GM18861 (cell line): ENCODE data around the gene RUFY1.
"Not testable (repeated sequence)": the region's sequence is repeated elsewhere in the genome, so short reads cannot be mapped to it uniquely, and the experiment has no call there.

Experiments
- ATAC-seq: cut with Tn5 transposase; IDR thresholded peaks from one replicate; pipeline ENCODE4 v1.9.1; 2021; ENCODE audit not compliant: unreplicated experiment

The RUFY1 gene

DNA sequence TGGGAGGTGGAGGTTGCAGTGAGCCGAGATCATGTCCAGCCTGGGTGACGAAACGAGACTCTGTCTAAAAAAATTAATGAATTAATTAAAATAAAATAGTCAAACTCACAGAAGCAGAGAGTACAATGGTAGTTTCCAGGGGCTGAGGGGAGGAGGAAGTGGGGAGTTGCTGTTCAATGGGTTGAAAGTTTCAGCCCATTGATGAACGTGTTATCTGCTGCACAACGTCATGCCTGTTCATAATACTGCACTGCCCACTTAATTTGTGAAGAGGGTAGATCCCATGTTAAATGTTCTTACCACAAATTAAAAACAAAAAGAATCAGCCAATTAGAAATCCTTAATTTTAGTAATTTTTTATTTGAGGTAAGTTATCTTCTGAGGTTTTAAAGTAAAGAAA is 16.4 kb upstream of the RUFY1 start:
- peak; percentile 57 for ATAC-seq

DNA sequence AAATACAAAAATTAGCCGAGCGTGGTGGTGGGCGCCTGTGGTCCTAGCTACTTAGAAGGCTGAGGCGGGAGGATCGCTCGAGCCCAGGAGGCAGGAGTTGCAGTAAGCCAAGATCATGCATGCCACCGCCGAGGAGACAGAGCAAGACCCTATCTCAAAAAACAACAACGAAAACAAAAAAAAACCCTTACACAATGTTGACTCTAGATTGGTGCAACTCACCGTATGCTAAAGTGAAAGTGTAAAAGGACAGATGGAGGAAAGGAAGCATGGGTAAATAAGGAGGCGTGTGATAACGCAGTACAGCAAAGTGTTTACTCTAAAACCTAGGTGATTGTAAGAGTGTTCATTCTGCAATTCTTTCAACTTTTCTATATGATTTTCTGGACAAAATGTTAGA is 15.9 kb upstream of the RUFY1 start:
- no peak for ATAC-seq

DNA sequence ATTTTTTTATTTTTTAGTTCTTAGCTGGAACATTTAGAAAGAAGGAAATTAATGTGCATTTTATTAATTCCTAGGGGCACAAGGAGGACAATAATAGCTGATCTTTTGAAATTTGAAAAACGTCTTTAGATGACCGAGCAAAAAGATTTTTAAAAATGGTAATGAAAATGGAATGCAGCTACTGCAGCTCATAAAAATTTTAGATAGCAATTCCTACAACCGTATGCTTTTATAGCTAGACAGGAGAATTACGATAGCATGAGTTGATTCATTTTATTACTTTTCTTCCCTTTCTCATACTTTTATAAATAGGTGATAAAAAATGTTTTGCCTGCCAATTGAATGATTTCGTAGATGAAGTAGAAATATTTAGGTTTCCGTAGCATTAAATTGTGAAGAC is 13.7 kb upstream of the RUFY1 start:
- ATAC-seq, result no peak

DNA sequence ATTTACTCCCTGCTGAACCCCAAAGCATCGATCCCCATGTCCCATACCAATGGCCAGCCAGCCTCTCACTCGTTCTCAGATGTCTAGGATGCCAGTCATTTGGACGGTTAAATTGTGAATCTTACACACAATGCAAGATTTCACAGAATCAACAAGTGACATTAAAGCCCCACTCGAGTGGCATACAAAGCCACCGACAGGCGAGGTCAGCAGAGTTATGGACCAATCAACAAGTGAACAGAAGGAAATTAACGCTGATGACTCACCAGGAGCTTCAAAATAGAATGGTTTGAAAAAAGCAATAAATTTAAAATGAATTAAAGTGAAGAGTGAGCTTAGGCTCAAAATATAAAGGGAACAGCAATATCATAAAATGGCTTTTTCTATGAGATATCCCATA is 8.2 kb upstream of the RUFY1 start:
- ATAC-seq, result no peak

DNA sequence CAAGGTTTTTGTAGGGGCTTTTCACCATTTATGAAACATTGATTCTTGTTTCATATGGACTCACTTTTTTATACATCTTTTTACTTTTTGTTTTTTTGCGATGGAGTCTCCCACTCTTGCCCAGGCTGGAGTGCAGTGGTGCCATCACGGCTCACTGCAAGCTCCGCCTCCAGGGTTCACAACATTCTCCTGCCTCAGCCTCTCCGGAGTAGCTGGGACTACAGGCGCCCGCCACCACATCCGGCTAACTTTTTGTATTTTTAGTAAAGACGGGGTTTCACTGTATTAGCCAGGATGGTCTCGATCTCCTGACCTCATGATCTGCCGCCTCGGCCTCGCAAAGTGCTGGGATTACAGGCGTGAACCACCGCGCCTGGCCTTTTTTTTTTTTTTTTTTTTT is 7.1 kb upstream of the RUFY1 start:
- not testable (repeated sequence) for ATAC-seq

DNA sequence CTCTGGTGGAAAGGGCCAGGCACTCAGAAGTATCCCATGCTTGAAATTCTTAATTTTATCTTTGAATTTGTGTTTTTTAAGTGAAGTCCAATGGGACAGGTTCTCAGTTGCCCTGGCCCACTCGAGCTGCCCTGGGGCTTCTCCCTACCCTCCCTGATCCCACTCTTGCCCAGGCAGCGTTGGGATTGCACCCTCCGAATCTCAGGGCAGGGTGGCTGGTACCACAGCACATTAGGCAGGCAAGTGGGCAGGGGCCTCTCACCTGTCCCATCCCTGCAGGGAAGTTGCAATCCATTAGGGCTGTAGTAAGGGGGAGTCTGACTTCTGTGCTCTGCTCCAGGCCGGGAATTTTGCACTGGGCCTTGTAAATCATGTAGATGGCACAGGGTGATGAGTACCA is 2.7 kb downstream of the RUFY1 start:
- no peak for ATAC-seq

DNA sequence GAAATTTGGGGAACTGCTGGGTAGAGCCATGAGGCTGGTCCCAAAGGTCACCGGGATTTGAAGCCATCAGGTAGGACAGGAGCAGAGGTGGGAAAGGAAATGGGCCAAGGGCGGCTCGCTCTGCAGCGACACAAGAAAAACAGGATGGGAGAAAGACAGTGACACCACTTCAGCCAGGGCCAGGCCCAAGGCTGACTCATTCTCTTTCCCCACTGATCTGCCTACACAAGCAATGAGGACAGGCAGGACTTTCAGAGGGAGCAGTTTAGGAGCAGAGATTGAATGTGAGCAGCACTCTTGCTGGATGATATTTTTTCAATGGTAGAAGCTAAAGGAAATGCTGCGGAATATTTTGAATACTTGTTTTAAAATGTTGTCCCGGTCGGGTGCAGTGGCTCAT is 3.5 kb downstream of the RUFY1 start:
- ATAC-seq, result no peak

DNA sequence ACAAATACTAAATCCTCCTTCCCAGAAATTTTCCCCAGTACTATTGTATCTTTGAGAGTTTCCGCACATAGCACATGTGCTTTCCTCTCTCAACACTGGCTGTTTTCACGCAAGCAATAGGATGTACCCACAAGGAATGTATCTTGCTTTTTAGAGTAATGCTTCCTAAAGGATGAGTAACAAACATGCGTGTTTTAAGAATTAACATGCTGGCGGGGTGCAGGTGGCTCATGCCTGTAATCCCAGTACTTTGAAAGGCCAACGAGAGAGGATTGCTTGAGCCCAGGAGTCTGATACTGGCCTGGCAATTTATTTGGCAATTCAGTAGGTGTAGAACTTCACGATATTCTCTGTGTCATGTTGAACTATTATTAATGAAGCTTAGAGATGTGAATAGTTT is 4.6 kb downstream of the RUFY1 start:
- ATAC-seq, result no peak

DNA sequence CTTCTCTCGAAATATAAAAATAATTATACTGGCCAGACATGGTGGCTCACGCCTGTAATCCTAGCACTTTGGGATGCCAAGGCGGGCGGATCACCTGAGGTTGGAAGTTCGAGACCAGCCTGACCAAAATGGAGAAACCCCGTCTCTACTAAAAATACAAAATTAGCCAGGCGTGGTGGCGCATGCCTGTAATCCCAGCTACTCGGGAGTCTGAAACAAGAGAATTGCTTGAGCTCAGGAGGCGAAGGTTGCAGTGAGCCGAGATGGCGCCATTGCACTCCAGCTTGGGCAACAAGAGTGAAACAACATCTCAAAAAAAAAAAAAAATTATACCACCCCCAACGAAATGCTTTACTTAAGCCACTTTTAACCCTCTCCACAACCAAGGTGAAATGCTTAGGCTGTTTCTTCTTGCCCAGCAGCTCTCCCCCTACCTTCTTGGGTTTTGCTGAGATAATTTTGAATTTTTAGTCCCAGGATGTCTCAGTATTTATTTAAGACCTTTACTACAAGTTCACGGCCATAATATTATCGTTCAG is 8.0 kb downstream of the RUFY1 start:
- not testable (repeated sequence) for ATAC-seq

DNA sequence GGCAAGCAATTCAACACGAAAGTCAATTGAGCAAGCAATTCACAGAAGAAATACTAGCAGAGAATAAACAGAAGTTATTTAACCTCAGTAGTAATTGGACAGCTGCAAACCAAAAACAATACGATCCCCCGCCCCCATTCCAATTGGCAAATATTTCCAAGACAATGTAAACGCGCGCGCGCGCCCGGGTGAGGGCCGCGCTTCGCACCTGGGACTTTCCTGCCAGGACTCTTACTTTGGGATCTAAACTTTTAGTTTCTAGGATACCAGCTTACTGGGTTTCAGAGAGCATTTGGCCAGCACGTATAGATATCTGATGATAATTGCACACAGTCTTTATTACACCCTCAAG is 8.6 kb downstream of the RUFY1 start:
- no peak for ATAC-seq

DNA sequence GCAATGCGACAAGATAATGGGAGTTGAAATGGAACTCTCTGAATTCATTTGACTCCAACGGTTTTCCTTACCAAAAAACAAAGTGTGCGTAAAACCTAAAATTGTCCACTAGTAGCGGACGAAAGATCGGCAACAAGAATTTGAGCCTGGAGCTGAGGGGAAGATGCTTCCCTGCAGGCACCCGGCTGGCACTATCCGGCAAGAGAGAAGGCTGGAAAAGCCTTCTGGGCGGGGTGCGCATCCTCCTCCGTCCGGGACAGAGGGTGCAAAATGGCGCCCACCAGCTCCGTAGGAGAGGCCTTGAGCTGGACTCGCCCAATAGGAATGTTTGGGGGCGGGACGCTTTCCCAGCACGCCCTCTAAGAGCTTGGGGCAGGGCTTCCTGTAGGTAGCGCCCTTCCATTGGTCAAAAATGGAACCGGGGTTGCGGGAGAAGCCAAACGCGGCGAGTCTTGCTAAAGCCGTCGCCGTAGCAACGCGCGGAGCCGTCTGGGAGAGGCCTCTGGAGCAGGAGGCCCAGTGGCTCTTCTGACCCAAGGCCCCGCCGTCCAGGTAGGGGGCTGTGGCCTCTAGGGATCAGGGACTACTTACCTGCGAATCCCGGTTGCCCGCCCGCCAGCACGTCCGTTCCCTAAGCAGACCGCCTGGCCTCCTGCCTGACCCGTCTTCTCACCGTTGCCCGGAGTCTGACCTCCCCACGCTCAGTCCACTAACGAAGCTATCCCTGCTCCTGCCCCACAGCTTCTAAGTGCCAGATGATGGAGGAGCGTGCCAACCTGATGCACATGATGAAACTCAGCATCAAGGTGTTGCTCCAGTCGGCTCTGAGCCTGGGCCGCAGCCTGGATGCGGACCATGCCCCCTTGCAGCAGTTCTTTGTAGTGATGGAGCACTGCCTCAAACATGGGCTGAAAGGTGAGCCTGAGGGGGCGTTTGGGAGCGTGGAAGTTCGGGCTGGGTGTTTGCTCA is 9.2 kb downstream of the RUFY1 start:
- ATAC-seq, result peak; percentile 97

DNA sequence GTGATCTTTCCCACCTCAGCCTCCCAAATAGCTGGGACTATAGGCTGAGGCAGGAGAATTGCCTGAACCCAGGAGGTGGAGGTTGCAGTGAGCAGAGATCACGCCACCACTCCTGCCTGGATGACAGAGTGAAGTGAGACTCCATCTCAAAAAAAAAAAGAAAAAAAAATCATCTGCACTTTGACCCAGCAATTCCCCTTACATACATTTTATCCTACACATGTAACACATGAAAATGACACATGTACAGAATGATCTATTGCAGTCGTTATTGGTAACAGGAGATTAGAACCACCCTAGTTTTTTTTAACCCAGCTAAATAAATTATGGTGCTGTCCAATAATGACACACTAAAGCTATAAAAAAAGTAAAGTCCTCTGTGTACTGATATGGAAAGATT is 14.2 kb downstream of the RUFY1 start:
- no peak for ATAC-seq

DNA sequence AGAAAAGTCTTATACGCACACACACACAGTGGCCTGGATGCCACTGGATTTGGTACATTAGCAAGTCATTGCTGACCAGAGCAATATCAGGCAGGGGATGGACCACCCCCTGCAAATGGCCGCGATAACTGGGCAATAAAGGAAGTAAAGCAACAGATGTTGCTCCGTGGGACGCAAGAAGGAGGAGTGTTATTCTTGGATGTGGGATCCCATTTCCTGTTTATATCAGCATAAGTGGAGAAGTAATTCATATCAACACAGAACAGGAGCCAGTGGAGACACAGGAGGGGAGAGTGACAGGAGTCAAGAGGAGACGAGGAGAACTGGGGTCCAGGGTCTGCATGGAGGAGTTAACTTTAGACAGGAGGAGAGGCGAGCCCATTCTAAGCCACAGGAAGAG is 18.4 kb downstream of the RUFY1 start:
- ATAC-seq, result no peak

DNA sequence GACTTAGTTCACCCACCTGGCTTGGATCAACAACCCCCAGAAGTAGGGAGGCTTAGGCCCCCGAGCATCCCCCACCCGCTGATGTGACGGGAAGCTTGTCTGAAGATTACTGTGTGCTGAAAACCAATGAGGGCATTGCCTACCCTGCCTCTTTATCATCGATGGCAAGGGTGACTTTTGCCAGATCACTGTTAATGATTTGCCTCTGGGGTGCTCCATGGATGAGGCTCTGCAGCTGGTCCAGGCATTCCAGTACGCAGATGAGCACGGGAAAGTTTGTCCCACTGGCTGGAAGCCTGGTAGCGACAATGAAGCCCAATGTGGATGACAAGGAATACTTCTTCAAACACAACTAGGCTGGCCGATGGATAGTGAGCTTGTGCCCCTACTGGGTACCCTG is 22.0 kb downstream of the RUFY1 start:
- ATAC-seq, result no peak

DNA sequence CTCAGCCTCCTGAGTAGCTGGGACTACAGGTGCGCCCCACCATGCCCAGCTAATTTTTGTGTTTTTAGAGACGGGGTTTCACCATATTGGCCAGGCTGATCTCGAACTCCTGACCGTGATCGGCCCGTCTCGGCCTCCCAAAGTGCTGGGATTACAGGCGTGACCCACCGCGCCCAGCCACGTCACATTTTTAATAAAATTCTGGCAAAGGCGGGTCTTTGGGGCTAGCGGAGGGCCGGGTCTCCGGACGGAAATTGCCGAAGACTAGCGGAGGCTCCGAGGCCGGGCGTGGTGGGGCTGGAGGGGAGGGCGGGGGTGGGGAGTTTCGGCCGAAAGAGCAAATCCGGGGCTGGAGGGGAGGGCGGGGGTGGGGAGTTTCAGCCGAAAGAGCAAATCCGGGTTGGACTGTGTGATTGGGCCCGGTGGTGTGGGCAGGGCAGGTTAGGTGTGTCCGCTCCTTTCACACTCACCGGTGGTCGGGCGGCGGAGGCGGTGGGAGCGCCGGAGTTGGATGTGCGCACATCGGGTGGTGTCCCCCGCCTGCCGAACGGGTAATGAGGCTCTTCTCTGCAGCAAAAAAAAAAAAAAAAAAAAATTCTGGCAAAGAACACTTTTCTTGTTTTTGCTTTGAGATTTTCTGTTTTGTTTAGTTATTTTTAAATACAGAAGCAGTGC is 27.1 kb downstream of the RUFY1 start:
- no peak for ATAC-seq

DNA sequence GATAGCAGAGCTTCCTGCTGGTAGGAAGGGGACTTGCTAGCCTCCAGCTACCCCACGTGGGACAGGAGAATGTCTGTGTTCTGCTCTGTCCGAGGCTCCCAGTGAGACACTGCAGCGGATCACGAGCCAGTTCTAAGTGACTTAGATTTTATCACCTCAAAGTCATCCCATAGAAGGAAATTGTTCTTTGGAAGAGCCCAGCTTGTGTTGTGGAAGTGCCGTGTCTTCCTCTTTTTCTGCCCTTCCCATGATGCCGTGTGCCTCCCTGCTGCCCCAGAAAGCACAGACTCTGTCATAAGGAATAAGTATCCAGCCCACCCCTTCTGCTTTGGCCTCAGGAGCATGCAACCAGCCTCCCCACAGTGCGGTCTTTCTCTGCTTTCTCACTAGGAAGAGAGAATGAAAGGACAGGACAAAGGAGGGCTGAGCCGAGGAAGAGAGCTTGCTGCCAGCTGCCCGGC is 35.6 kb downstream of the RUFY1 start:
- no peak for ATAC-seq

DNA sequence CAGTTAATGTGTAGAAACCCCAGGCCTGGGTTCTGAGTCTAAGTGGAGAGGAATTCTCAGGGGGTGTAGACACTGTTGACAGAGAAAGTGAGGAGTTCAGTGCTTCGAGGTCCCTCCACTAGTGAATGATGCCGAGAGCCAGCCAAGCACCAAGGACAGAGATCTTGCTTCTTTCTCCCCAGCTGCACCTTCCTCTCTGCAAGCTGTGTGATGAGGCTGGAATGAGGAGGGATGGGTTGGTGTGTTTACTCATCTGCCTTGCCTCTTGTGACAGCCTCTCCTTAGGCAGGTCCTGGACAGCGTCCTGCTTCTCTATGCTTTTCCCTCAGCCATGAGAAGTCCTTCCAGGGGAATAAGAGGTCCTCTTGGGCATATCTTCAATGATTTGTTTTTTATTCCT is 37.8 kb downstream of the RUFY1 start:
- ATAC-seq, result no peak

DNA sequence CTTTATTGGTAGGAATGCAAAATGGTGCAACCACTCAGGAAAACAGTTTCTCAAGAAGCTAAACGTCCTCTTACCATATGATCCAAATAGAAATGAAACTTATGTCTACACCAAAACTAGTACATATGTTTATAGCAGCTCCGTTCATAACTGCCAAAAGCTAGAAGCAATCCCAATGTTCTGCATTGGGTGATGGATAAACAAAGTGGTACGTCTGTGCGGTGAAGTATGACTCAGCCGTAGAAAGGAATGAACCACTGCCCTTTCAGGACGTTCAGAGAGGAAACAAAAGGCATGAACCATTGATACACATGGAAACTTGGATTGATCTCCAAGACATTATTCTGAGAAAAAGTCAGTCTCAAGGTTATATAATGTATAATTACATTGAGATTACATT is 45.6 kb downstream of the RUFY1 start:
- no peak for ATAC-seq

DNA sequence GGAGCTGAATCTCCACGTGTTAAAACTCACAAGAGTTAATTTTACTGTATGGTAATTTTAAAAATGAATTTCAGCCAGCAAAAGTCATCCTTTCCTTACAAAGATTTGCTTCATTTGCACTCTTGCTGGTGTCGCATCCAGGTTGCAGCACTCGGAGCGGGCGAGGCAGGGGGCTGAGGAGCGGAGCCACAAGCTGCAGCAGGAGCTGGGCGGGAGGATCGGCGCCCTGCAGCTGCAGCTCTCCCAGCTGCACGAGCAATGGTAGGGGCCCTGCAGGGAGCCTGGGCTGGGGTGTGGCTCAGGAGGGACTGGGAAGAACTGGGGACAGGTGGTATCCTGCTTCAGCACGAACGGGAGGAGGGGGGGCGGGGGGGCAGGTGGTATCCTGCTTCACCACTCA is 46.1 kb downstream of the RUFY1 start:
- ATAC-seq, result no peak

DNA sequence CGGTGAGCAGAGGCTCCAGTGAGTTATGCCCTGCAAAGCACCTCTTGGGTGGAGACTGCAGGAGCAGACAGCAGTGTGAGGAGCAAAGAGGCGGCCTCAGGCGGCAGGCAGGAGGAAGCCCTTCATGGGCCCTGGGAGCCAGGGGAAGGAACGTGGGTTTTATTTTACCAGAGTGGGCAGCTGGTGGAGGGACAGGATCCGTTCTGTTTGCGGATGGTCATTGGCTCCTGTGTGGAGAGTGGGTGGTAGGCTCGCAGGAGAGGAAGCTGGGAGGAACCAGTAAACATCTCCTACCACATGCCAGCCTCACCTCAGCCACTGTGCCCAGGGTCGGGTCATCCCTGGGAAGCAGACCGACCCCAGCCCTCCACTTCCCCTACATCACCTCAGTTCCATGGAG is 48.7 kb downstream of the RUFY1 start:
- no peak for ATAC-seq

DNA sequence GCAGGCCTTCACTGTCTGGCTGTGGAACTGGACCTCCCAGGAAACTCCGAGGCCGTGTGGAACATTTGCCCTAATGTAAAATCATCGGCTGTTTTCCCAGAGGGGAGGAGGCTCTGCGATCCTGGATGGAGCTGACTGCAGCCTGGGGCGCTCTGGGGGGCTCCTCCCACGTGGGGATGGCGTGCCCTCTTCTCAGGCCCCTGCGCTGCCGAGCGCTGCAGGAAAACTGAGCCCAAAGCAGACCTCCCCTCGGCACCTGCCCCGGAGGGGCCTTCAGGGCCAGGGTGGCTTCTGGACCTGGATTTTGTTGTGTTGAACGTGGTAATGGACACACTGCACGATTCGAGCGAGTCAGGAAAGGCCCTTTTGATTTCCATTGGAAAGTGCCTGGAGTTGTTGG is 49.2 kb downstream of the RUFY1 start:
- no peak for ATAC-seq

DNA sequence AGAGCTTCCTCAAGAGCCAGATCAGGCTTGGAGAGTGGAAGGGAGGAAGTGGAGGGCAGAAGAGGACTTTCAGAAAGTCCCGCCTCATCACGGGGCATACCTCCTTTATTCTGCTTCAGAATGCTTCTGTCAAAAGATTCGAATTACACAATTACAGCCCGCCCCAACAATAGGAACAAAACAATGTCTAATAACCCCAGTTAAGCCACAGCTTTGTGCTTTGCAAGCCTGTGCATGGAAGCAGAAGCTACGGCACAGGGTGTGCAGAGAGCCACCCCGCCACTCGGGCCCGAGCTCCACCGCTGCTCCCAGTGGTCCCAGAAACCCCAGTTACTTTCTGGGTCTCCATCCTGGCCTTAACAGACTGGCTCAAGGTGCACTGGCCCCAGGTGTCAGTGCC is 49.6 kb downstream of the RUFY1 start:
- ATAC-seq, result no peak
